Measurements from ENCODE around the gene SLC38A10. TPM values are rescaled to one million over a fixed set of nuclear protein-coding genes. Genes with fewer than 3 reads are reported as not detected.

The SLC38A10 gene
- total RNA-seq, 1 donor from 2014 or later, result 35.5 TPM

GRCh38 chr17:81282141-81282540 lies 13.0 kb downstream of the SLC38A10 start:
- no peak for DNase-seq (ENCODE audit: low read depth)
- H3K4me3 ChIP-seq (ENCODE audit: low read depth, low read length), result no peak overlapping the region
- peaks cover 26% of the 10 kb centered on the region for H3K36me3 ChIP-seq (ENCODE audit: control insufficient read depth, insufficient read depth, low read length)
- no peak for TF ChIP-seq CTCF (IDR thresholded peaks at IDR 0.05; ENCODE audit: insufficient read depth, low read length, severe bottlenecking)
- no peak for FAIRE-seq
- H3K27me3 ChIP-seq (ENCODE audit: control insufficient read depth, insufficient read depth, low read length), result no peaks in the 10 kb centered on the region

GRCh38 chr17:81280571-81280970 lies 14.5 kb downstream of the SLC38A10 start:
- DNase-seq (ENCODE audit: low read depth) (no peak), FAIRE-seq (no peak)
- TF ChIP-seq CTCF (IDR thresholded peaks at IDR 0.05; ENCODE audit: insufficient read depth, low read length, severe bottlenecking), result no peak
- Histone ChIP-seq H3K27me3 (ENCODE audit: control insufficient read depth, insufficient read depth, low read length) (no peaks in the 10 kb centered on the region), H3K36me3 (ENCODE audit: control insufficient read depth, insufficient read depth, low read length) (peaks cover 34% of the 10 kb centered on the region), H3K4me3 (ENCODE audit: low read depth, low read length) (no peak overlapping the region)

GRCh38 chr17:81279278-81280275 lies 15.5 kb downstream of the SLC38A10 start:
- no peak for TF ChIP-seq CTCF (IDR thresholded peaks at IDR 0.05; ENCODE audit: insufficient read depth, low read length, severe bottlenecking)
- DNase-seq (ENCODE audit: low read depth) (no peak), FAIRE-seq (no peak)
- H3K27me3 ChIP-seq (ENCODE audit: control insufficient read depth, insufficient read depth, low read length), result no peaks in the 10 kb centered on the region
- H3K4me3 ChIP-seq (ENCODE audit: low read depth, low read length), result no peak overlapping the region
- peaks cover 30% of the 10 kb centered on the region for H3K36me3 ChIP-seq (ENCODE audit: control insufficient read depth, insufficient read depth, low read length)

- no peaks in the 10 kb centered on the region for H3K27me3 ChIP-seq (ENCODE audit: control insufficient read depth, insufficient read depth, low read length)
- DNase-seq (ENCODE audit: low read depth), result no peak
- no peak for FAIRE-seq
- peaks cover 30% of the 10 kb centered on the region for H3K36me3 ChIP-seq (ENCODE audit: control insufficient read depth, insufficient read depth, low read length)
- TF ChIP-seq CTCF (IDR thresholded peaks at IDR 0.05; ENCODE audit: insufficient read depth, low read length, severe bottlenecking), result no peak
- no peak overlapping the region for H3K4me3 ChIP-seq (ENCODE audit: low read depth, low read length)
These were observed 16.3 kb downstream of the SLC38A10 start for GRCh38 chr17:81278831-81279230.

- TF ChIP-seq CTCF (IDR thresholded peaks at IDR 0.05; ENCODE audit: insufficient read depth, low read length, severe bottlenecking), result no peak
- Histone ChIP-seq H3K4me3 (ENCODE audit: low read depth, low read length) (no peak overlapping the region), H3K27me3 (ENCODE audit: control insufficient read depth, insufficient read depth, low read length) (no peaks in the 10 kb centered on the region), H3K36me3 (ENCODE audit: control insufficient read depth, insufficient read depth, low read length) (peaks cover 34% of the 10 kb centered on the region)
- DNase-seq (ENCODE audit: low read depth) (no peak), FAIRE-seq (no peak)
These were observed 17.0 kb downstream of the SLC38A10 start for GRCh38 chr17:81277946-81278693.
